GM12878 (cell line): ENCODE results near the gene CDX1. TPM values are rescaled to one million over a fixed set of nuclear protein-coding genes. Genes with fewer than 3 reads are reported as not detected.
A peak's percentile ranks its signal among the peaks of the same experiment; 100 is the strongest.

Experiments used
- ATAC-seq: fragments of 200-7000 bp; cut with Tn5 transposase; 3 replicates; pipeline ENCODE4 v1.9.1; 2020; ENCODE audit warnings: mild to moderate bottlenecking, moderate library complexity
- BruUV-seq: library from RNA; stranded (reverse); fragments of 400-500 nt; replicated peaks from 2 replicates; lab custom pipeline; 2021; lab: Mats Ljungman, UMichigan
- CTCF ChIA-PET: fragments of 300-600 bp; sonication (Branson Sonifier 250); formaldehyde crosslinking; extraction: SDS; loops from one replicate; lab custom pipeline; 2021; ENCODE audit warnings: inconsistent platforms; lab: Yijun Ruan, JAX
- POLR2A ChIA-PET: fragments of 350-600 bp; formaldehyde crosslinking; extraction: SDS; loops from one replicate; lab custom pipeline; 2021; ENCODE audit warnings: inconsistent platforms; lab: Charles Lee
- RAD21 ChIA-PET: fragments of 300-600 bp; sonication (Branson Sonifier 250); formaldehyde crosslinking; loops from one replicate; lab custom pipeline; 2023; ENCODE audit warnings: antibody characterized with exemption; ENCODE audit not compliant: unreplicated experiment; lab: Charles Lee
- SMC1A ChIA-PET: fragments of 300-600 bp; sonication (Branson Sonifier 250); formaldehyde crosslinking; loops from one replicate; lab custom pipeline; 2023; ENCODE audit not compliant: unreplicated experiment, uncharacterized antibody; lab: Charles Lee
- DNase-seq: peaks from one replicate; pipeline ENCODE4 v3.0.0-alpha.2; 2011; ENCODE audit warnings: low read depth, low spot score
- FAIRE-seq: peaks from 3 replicates; lab custom pipeline; 2011; peaks lifted over from hg19 to GRCh38; lab: Jason Lieb, UNC
- H2AFZ ChIP-seq: 2 replicates; pipeline ENCODE4 v1.6.0; 2011; ENCODE audit warnings: low read depth, low read length, control low read depth; ENCODE audit not compliant: control insufficient read depth
- H3K27ac ChIP-seq: 2 replicates; pipeline ENCODE4 v1.5.1; 2011; ENCODE audit warnings: control low read depth; ENCODE audit not compliant: control insufficient read depth, insufficient read depth
- H3K27me3 ChIP-seq, 2 experiments: replicated peaks in 1 of 2; 2 replicates each; pipeline versions ENCODE4 v1.6.0 to v1.6.1; 2011; ENCODE audit warnings: low read length in 1 of 2; ENCODE audit not compliant: control insufficient read depth in 2 of 2, insufficient read depth in 2 of 2
- H3K36me3 ChIP-seq, 2 experiments: 2 replicates each; pipeline ENCODE4 v1.5.1; 2011; ENCODE audit warnings: low read length in 1 of 2; ENCODE audit not compliant: control insufficient read depth in 2 of 2, insufficient read depth in 2 of 2
- H3K4me1 ChIP-seq: 2 replicates; pipeline ENCODE4 v1.6.1; 2011; ENCODE audit warnings: mild to moderate bottlenecking, low read length, moderate library complexity, mixed read lengths; ENCODE audit not compliant: control insufficient read depth, insufficient read depth
- H3K4me2 ChIP-seq: 2 replicates; pipeline ENCODE4 v1.6.0; 2011; ENCODE audit warnings: control low read depth; ENCODE audit not compliant: control insufficient read depth, insufficient read depth
- H3K4me3 ChIP-seq: fragments of 200-600 bp; sonication (generic); 2 replicates; pipeline ENCODE4 v1.5.1; 2016
- H3K79me2 ChIP-seq: 2 replicates; pipeline ENCODE4 v1.6.0; 2011; ENCODE audit warnings: low read length; ENCODE audit not compliant: control insufficient read depth, insufficient read depth
- H3K9ac ChIP-seq: 2 replicates; pipeline ENCODE4 v1.8.0; 2011; ENCODE audit warnings: low read length, control low read depth, mixed read lengths; ENCODE audit not compliant: control insufficient read depth, insufficient read depth
- H3K9me3 ChIP-seq: replicated peaks from 3 replicates; pipeline ENCODE4 v1.5.1; 2011; ENCODE audit warnings: mild to moderate bottlenecking, low read length; ENCODE audit not compliant: control insufficient read depth, insufficient read depth
- H4K20me1 ChIP-seq: 2 replicates; pipeline ENCODE4 v1.6.0; 2011; ENCODE audit not compliant: control insufficient read depth, insufficient read depth
- SMC3 ChIP-seq: IDR thresholded peaks from 2 replicates; pipeline ENCODE4 v1.6.1; 2011; ENCODE audit warnings: low read length, improper control_type of control experiment, borderline replicate concordance
- WGBS: methylation state at CpG from one replicate; pipeline ENCODE4 v1.1.6; 2016; ENCODE audit warnings: low lambda C conversion rate; ENCODE audit not compliant: insufficient replicate concordance, insufficient coverage; ENCODE audit errors: missing lambda C conversion rate; 5-methylcytosine and 5-hydroxymethylcytosine counted together
- in situ Hi-C: fragments of 300-500 bp; cut with MboI; formaldehyde crosslinking; loops from 9 replicates; pipeline ENCODE4 v1.14.3; 2018; ENCODE audit warnings: mixed read lengths
- intact Hi-C: fragments of 100-400 bp; cut with micrococcal nuclease; formaldehyde crosslinking; loops from one replicate; pipeline ENCODE4 v1.14.2; 2022; ENCODE audit not compliant: unreplicated experiment
- polyA plus RNA-seq, 11 experiments: library from polyadenylated mRNA; depleted of rRNA in 4 of 11; unstranded in 6 of 11; stranded (reverse) in 5 of 11; fragments of >200 nt; fragmentation: Nextera tagmentation in 4 of 11; fragmentation: Illumina TruSeq in 1 of 11; extraction: Ambion mirVana in 4 of 11; extraction: Trizol in 1 of 11; gene quantifications; 1 replicate in 1 of 11; 2 replicates in 10 of 11; pipeline versions ENCODE4 v1.2.1 to v1.2.3, GENCODE V29; 2011 to 2016; ENCODE audit warnings: inconsistent platforms in 2 of 11, missing spikeins in 2 of 11, low read depth in 1 of 11
- total RNA-seq, 4 experiments: library from RNA; depleted of rRNA in 3 of 4; stranded (reverse); fragments of >200 nt in 3 of 4; fragmentation: Illumina TruSeq in 1 of 4; extraction: Trizol in 1 of 4; gene quantifications; 2 replicates each; pipeline versions ENCODE4 v1.2.1 to v1.2.3, GENCODE V29; 2013 to 2021
- TF ChIP-seq, protein P1 (sequence below): fragments of 450-650 bp; IDR thresholded peaks from 2 replicates; pipeline ENCODE4 v1.6.1; 2016; ENCODE audit warnings: mild to moderate bottlenecking
- TF ChIP-seq, protein P2 (sequence below): fragments of 450-650 bp; IDR thresholded peaks from 2 replicates; pipeline ENCODE4 v1.6.1; 2016; ENCODE audit warnings: mild to moderate bottlenecking
- TF ChIP-seq, protein P3 (sequence below): IDR thresholded peaks from 2 replicates; pipeline ENCODE4 v1.6.1; 2011; ENCODE audit warnings: mild to moderate bottlenecking, low read depth, low read length, moderate library complexity; ENCODE audit not compliant: insufficient replicate concordance

CDX1 gene
- total and polyA plus RNA-seq, 10 of the 15 experiments (the other 5 are each of a cell fraction or from before 2014, with no cell fraction given) = not detected

DNA sequence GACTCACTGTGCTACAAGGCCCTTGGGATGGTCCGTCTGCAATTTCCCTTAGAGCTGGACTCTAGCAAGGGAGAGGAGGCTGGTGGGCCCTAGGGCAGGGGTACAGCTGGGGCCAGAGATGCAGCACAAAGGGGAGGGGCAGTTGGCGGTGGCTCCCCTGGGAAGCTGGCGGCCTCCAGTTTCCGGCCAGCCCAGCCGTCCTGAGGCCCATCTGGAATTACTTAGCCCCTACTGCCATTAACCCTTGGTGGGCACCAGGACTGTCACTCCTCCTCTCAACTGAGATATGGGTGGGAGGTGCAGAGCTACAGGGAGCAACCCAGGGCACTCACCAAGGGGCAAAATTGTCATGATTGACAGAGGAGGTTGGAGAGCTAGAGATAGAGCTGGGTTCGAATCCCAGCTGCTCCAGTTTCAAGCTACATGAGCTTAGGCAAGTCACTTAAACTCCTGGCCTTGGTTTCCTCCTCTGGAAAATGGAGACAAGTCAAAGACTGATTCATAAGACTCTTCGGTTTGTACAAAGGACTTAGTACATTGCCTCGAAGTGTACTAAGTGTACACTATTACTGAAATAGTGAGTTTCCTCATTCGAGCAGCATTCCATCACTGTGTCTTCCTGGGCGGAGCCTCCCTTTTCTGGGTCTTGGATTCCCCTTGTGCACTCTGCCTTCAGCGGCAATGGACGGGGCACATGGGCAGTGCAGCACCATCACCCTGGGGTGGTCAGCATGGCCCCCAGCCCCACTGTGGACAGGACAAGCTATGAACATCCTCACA lies 8.2 kb upstream of the CDX1 start:
- Histone ChIP-seq H3K27ac (no peak overlapping the region), H3K36me3 (no peaks in the 10 kb centered on the region), H3K4me1 (peaks cover 13% of the 10 kb centered on the region), H3K9me3 (no peaks in the 10 kb centered on the region), H3K79me2 (no peaks in the 10 kb centered on the region)
- WGBS = 48% methylated on average over 12 of the region's 12 CpGs
- in situ Hi-C loops (no loop called here), intact Hi-C loops (no loop called here)
- TF ChIP-seq SMC3 = no peak
- TF ChIP-seq, protein P1, sequence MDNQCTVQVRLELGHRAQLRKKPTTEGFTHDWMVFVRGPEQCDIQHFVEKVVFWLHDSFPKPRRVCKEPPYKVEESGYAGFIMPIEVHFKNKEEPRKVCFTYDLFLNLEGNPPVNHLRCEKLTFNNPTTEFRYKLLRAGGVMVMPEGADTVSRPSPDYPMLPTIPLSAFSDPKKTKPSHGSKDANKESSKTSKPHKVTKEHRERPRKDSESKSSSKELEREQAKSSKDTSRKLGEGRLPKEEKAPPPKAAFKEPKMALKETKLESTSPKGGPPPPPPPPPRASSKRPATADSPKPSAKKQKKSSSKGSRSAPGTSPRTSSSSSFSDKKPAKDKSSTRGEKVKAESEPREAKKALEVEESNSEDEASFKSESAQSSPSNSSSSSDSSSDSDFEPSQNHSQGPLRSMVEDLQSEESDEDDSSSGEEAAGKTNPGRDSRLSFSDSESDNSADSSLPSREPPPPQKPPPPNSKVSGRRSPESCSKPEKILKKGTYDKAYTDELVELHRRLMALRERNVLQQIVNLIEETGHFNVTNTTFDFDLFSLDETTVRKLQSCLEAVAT = no peak
- TF ChIP-seq, protein P2, sequence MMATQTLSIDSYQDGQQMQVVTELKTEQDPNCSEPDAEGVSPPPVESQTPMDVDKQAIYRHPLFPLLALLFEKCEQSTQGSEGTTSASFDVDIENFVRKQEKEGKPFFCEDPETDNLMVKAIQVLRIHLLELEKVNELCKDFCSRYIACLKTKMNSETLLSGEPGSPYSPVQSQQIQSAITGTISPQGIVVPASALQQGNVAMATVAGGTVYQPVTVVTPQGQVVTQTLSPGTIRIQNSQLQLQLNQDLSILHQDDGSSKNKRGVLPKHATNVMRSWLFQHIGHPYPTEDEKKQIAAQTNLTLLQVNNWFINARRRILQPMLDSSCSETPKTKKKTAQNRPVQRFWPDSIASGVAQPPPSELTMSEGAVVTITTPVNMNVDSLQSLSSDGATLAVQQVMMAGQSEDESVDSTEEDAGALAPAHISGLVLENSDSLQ = peak; percentile 59; the same call in 1 of the 2 replicates
- TF ChIP-seq, protein P3, sequence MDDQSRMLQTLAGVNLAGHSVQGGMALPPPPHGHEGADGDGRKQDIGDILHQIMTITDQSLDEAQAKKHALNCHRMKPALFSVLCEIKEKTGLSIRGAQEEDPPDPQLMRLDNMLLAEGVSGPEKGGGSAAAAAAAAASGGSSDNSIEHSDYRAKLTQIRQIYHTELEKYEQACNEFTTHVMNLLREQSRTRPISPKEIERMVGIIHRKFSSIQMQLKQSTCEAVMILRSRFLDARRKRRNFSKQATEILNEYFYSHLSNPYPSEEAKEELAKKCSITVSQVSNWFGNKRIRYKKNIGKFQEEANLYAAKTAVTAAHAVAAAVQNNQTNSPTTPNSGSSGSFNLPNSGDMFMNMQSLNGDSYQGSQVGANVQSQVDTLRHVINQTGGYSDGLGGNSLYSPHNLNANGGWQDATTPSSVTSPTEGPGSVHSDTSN = no peak
- TF ChIP-seq, all 136 proteins: peak for 1
- POLR2A ChIA-PET = interaction anchor here (0.5 kb wide), 1 partner anchor 13 kb away, joined by 3 read pairs; no protein-coding TSS in a partner anchor
- H4K20me1 ChIP-seq = no peaks in the 10 kb centered on the region
- no peaks in the 10 kb centered on the region for H3K27me3 ChIP-seq
- no peak for DNase-seq
- CTCF ChIA-PET = interaction anchor here (0.5 to 1.9 kb wide), 6 partner anchors 13 to 291 kb away, joined by 3 to 4 read pairs (median 3); partner anchors contain the start of gene RPS14
- SMC1A ChIA-PET = no interaction called here
- no TSS peak for BruUV-seq
- no peak overlapping the region for H3K4me3 ChIP-seq
- H3K9ac ChIP-seq = no peak overlapping the region
- H2AFZ ChIP-seq = no peak overlapping the region
- RAD21 ChIA-PET = interaction anchor here (1.2 to 2.2 kb wide), 5 partner anchors 20 to 279 kb away, joined by 3 to 8 read pairs (median 3); no protein-coding TSS in a partner anchor
- FAIRE-seq = no peak
- H3K4me2 ChIP-seq = no peak overlapping the region
- no peak for ATAC-seq
